Loucy (cell line): Measurements from ENCODE around the gene LRCH1.

Experiments used
- H2AFZ ChIP-seq: fragments of 200-600 bp; sonication (generic); 2 replicates; pipeline ENCODE4 v1.6.0; 2016; ENCODE audit warnings: antibody characterized with exemption, mild to moderate bottlenecking, low read length, moderate library complexity
- H3F3A ChIP-seq: fragments of 200-600 bp; 2 replicates; pipeline ENCODE4 v1.6.0; 2016; ENCODE audit warnings: antibody characterized with exemption, low read depth, mild to moderate bottlenecking
- H3K27me3 ChIP-seq: fragments of 200-600 bp; sonication (generic); 2 replicates; pipeline ENCODE4 v1.6.1; 2014; ENCODE audit warnings: low read length, mild to moderate bottlenecking; ENCODE audit not compliant: insufficient read depth, poor library complexity, severe bottlenecking
- H3K36me3 ChIP-seq: fragments of 200-600 bp; sonication (generic); 2 replicates; pipeline ENCODE4 v1.6.1; 2016; ENCODE audit warnings: low read length; ENCODE audit not compliant: insufficient read depth
- H3K4me1 ChIP-seq: fragments of 200-600 bp; sonication (generic); 2 replicates; pipeline ENCODE4 v1.5.1; 2014; ENCODE audit warnings: low read length, mild to moderate bottlenecking; ENCODE audit not compliant: insufficient read depth, poor library complexity, severe bottlenecking
- H3K4me2 ChIP-seq: fragments of 200-600 bp; sonication (generic); 2 replicates; pipeline ENCODE4 v1.6.0; 2014; ENCODE audit warnings: antibody characterized with exemption, low read length, low read depth, mild to moderate bottlenecking; ENCODE audit not compliant: poor library complexity, severe bottlenecking
- H3K4me3 ChIP-seq: fragments of 200-600 bp; sonication (generic); 2 replicates; pipeline ENCODE4 v1.5.1; 2014; ENCODE audit warnings: low read length, mild to moderate bottlenecking, mixed read lengths; ENCODE audit not compliant: poor library complexity, severe bottlenecking
- H3K79me2 ChIP-seq: fragments of 200-600 bp; sonication (generic); 2 replicates; pipeline ENCODE4 v1.6.1; 2014; ENCODE audit warnings: low read length; ENCODE audit not compliant: insufficient read depth
- H3K9ac ChIP-seq: fragments of 200-600 bp; sonication (generic); 2 replicates; pipeline ENCODE4 v1.6.0; 2014; ENCODE audit warnings: mild to moderate bottlenecking, low read depth, low read length, moderate library complexity; ENCODE audit not compliant: poor library complexity, severe bottlenecking
- H3K9me2 ChIP-seq: fragments of 200-600 bp; sonication (generic); replicated peaks from 2 replicates; pipeline ENCODE4 v1.6.1; 2016; ENCODE audit warnings: low read depth, low read length, mixed read lengths
- H3K9me3 ChIP-seq: fragments of 200-600 bp; sonication (generic); 2 replicates; pipeline ENCODE4 v1.6.1; 2014; ENCODE audit warnings: mild to moderate bottlenecking, antibody characterized with exemption, low read length, low read depth; ENCODE audit not compliant: insufficient read depth
- H4K20me1 ChIP-seq: fragments of 200-600 bp; sonication (generic); 2 replicates; pipeline ENCODE4 v1.6.0; 2014; ENCODE audit warnings: antibody characterized with exemption, low read length, mild to moderate bottlenecking; ENCODE audit not compliant: insufficient read depth, poor library complexity, severe bottlenecking
- CTCF ChIP-seq: fragments of 200-600 bp; sonication (generic); conservative IDR thresholded peaks from 2 replicates; pipeline ENCODE4 v1.5.1; 2014; ENCODE audit warnings: mild to moderate bottlenecking, antibody characterized with exemption, low read length
- EZH2phosphoT487 ChIP-seq: fragments of 200-600 bp; IDR thresholded peaks from 2 replicates; pipeline ENCODE4 v1.6.1; 2018; ENCODE audit warnings: antibody characterized with exemption, mild to moderate bottlenecking, moderate library complexity, borderline replicate concordance

The LRCH1 gene

GRCh38 chr13:46572752-46573431 is 19.9 kb downstream of the LRCH1 start:
- H3K4me1 ChIP-seq: peaks cover 24% of the 10 kb centered on the region
- H4K20me1 ChIP-seq: peaks cover 29% of the 10 kb centered on the region
- H3F3A ChIP-seq: no peaks in the 10 kb centered on the region
- no peaks in the 10 kb centered on the region for H3K9me2 ChIP-seq
- no peak overlapping the region for H2AFZ ChIP-seq
- no peaks in the 10 kb centered on the region for H3K9me3 ChIP-seq
- no peaks in the 10 kb centered on the region for H3K36me3 ChIP-seq
- peaks cover 93% of the 10 kb centered on the region for H3K79me2 ChIP-seq
- H3K4me2 ChIP-seq: no peak overlapping the region
- no peak overlapping the region for H3K4me3 ChIP-seq
- TF ChIP-seq CTCF (no peak), EZH2phosphoT487 (no peak)
- H3K27me3 ChIP-seq: no peaks in the 10 kb centered on the region
- H3K9ac ChIP-seq: no peak overlapping the region

- H4K20me1 ChIP-seq: peaks cover 37% of the 10 kb centered on the region
- peaks cover 44% of the 10 kb centered on the region for H3K4me1 ChIP-seq
- no peaks in the 10 kb centered on the region for H3K9me3 ChIP-seq
- no peak overlapping the region for H3K4me3 ChIP-seq
- H3K79me2 ChIP-seq: peaks cover 93% of the 10 kb centered on the region
- no peak overlapping the region for H3K9ac ChIP-seq
- no peak for TF ChIP-seq EZH2phosphoT487
- TF ChIP-seq CTCF: no peak
- H3K27me3 ChIP-seq: no peaks in the 10 kb centered on the region
- no peaks in the 10 kb centered on the region for H3K36me3 ChIP-seq
- H3K9me2 ChIP-seq: no peaks in the 10 kb centered on the region
- H2AFZ ChIP-seq: no peak overlapping the region
- H3K4me2 ChIP-seq: no peak overlapping the region
- no peaks in the 10 kb centered on the region for H3F3A ChIP-seq
Measured at GRCh38 chr13:46575301-46575771, 22.4 kb downstream of the LRCH1 start.

- Histone ChIP-seq H3K79me2 (peaks cover 93% of the 10 kb centered on the region), H3K36me3 (no peaks in the 10 kb centered on the region), H4K20me1 (peaks cover 40% of the 10 kb centered on the region), H3F3A (no peaks in the 10 kb centered on the region), H3K9me2 (no peaks in the 10 kb centered on the region), H3K4me2 (no peak overlapping the region), H3K4me3 (no peak overlapping the region), H2AFZ (no peak overlapping the region), H3K27me3 (no peaks in the 10 kb centered on the region), H3K4me1 (peaks cover 49% of the 10 kb centered on the region), H3K9me3 (no peaks in the 10 kb centered on the region), H3K9ac (no peak overlapping the region)
- TF ChIP-seq CTCF (no peak), EZH2phosphoT487 (no peak)
Measured at GRCh38 chr13:46575818-46576221, 22.9 kb downstream of the LRCH1 start.
